WTC11 (cell line): Measurements from ENCODE around the gene NR0B2. TPM values are rescaled to one million over a fixed set of nuclear protein-coding genes. Genes with fewer than 3 reads are reported as not detected.
A peak's percentile ranks its signal among the peaks of the same experiment; 100 is the strongest.

Source experiments
- CREB1 ChIP-seq: sonication (generic); formaldehyde crosslinking; IDR thresholded peaks from 2 replicates; pipeline ENCODE4 v1.8.0; 2023; ENCODE audit warnings: mild to moderate bottlenecking, missing genetic modification reagents
- CREM ChIP-seq: sonication (generic); formaldehyde crosslinking; IDR thresholded peaks from 2 replicates; pipeline ENCODE4 v1.8.1; 2022; ENCODE audit warnings: mild to moderate bottlenecking, missing genetic modification reagents, moderate library complexity
- FOXK1 ChIP-seq: sonication (generic); formaldehyde crosslinking; IDR thresholded peaks from 2 replicates; pipeline ENCODE4 v1.8.0; 2022; ENCODE audit warnings: mild to moderate bottlenecking, moderate library complexity, missing genetic modification reagents
- FOXP1 ChIP-seq: sonication (generic); formaldehyde crosslinking; IDR thresholded peaks from 2 replicates; pipeline ENCODE4 v1.8.0; 2022; ENCODE audit warnings: missing genetic modification reagents, mild to moderate bottlenecking, moderate library complexity, borderline replicate concordance
- RELA ChIP-seq: sonication (generic); formaldehyde crosslinking; IDR thresholded peaks from 2 replicates; pipeline ENCODE4 v1.8.1; 2022; ENCODE audit warnings: missing genetic modification reagents, mild to moderate bottlenecking, borderline replicate concordance
- SMAD3 ChIP-seq: sonication (generic); formaldehyde crosslinking; IDR thresholded peaks from 2 replicates; pipeline ENCODE4 v1.8.0; 2022; ENCODE audit warnings: missing genetic modification reagents, mild to moderate bottlenecking, borderline replicate concordance
- ZNF232 ChIP-seq: sonication (generic); formaldehyde crosslinking; IDR thresholded peaks from 2 replicates; pipeline ENCODE4 v1.8.0; 2022; ENCODE audit warnings: mild to moderate bottlenecking, missing genetic modification reagents
- total RNA-seq: library from RNA; stranded (reverse); gene quantifications from 3 replicates; pipeline ENCODE4 v1.2.3, GENCODE V29; 2021
- TF ChIP-seq, protein P1 (sequence below): sonication (generic); formaldehyde crosslinking; IDR thresholded peaks from 2 replicates; pipeline ENCODE4 v1.8.1; 2023; ENCODE audit warnings: mild to moderate bottlenecking, missing genetic modification reagents, moderate library complexity
- TF ChIP-seq, protein P2 (sequence below): sonication (generic); formaldehyde crosslinking; conservative IDR thresholded peaks from 2 replicates; pipeline ENCODE4 v1.8.1; 2022; ENCODE audit warnings: mild to moderate bottlenecking, missing genetic modification reagents
- TF ChIP-seq, protein P3 (sequence below): sonication (generic); formaldehyde crosslinking; IDR thresholded peaks from 2 replicates; pipeline ENCODE4 v1.8.0; 2022; ENCODE audit warnings: mild to moderate bottlenecking, missing genetic modification reagents
- TF ChIP-seq, protein P4 (sequence below): sonication (generic); formaldehyde crosslinking; IDR thresholded peaks from 2 replicates; pipeline ENCODE4 v1.8.0; 2023; ENCODE audit warnings: mild to moderate bottlenecking, missing genetic modification reagents
- TF ChIP-seq, protein P5 (sequence below): sonication (generic); formaldehyde crosslinking; IDR thresholded peaks from 2 replicates; pipeline ENCODE4 v1.8.1; 2023; ENCODE audit warnings: mild to moderate bottlenecking, missing genetic modification reagents
- TF ChIP-seq, protein P6 (sequence below): sonication (generic); formaldehyde crosslinking; IDR thresholded peaks from 2 replicates; pipeline ENCODE4 v1.8.1; 2022; ENCODE audit warnings: mild to moderate bottlenecking, missing genetic modification reagents, moderate library complexity, borderline replicate concordance
- TF ChIP-seq, protein P7 (sequence below): fragments of 250-450 bp; sonication (Bioruptor Pico); IDR thresholded peaks from 2 replicates; pipeline ENCODE4 v1.9.0; 2021; ENCODE audit warnings: mild to moderate bottlenecking

Gene NR0B2
- total RNA-seq, 1 experiment from 2014 or later: not detected

DNA sequence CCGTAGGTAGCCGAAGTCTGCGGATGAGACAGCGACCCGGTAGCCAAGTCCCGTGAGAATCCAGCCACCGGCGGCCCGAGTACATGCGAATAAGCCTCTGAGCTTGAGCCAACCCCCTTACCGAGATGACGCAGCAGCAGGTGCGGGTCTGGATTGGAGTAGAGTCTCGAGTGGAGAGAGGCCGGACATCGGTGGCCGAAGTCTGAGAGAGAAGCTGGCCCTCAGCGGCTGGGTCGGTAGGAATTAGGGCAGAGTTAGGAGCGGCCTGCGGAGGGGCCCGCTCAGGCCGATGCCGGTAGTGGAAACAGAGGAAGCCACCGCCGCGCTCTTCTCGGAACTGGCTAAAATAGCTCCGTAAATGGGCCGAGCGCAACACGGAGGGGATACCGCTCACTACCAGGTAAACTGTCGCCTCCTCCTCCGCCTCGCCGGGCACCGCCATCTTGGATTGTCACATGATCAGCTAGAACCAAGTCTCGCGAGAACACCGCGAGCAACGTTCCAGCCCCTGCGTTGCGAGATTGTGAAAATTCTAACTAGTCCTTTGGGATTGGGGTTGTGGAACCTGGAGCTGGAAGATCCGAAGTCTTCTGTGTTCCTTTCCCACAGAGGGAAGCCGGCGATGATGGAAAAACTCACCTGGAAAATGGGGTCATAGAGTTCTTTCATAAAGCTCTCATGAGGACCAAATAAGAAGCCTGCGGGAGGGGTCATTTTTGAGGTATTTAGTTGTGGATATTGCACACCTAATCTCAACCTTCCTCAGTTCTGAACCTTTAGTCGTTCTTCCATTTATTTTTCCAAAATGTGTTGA, 13.6 kb downstream of the NR0B2 start, which contains the start of gene GPATCH3 (continued):
- TF ChIP-seq FOXP1 (CRISPR knock-in tag): peak; percentile 49; the same call in 1 of the 2 replicates
- TF ChIP-seq RELA (CRISPR knock-in tag): no peak
- TF ChIP-seq, protein P1, sequence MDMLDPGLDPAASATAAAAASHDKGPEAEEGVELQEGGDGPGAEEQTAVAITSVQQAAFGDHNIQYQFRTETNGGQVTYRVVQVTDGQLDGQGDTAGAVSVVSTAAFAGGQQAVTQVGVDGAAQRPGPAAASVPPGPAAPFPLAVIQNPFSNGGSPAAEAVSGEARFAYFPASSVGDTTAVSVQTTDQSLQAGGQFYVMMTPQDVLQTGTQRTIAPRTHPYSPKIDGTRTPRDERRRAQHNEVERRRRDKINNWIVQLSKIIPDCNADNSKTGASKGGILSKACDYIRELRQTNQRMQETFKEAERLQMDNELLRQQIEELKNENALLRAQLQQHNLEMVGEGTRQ (CRISPR knock-in tag): peak; percentile 99
- TF ChIP-seq, protein P2, sequence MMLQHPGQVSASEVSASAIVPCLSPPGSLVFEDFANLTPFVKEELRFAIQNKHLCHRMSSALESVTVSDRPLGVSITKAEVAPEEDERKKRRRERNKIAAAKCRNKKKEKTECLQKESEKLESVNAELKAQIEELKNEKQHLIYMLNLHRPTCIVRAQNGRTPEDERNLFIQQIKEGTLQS (CRISPR knock-in tag): no peak
- TF ChIP-seq, protein P3, sequence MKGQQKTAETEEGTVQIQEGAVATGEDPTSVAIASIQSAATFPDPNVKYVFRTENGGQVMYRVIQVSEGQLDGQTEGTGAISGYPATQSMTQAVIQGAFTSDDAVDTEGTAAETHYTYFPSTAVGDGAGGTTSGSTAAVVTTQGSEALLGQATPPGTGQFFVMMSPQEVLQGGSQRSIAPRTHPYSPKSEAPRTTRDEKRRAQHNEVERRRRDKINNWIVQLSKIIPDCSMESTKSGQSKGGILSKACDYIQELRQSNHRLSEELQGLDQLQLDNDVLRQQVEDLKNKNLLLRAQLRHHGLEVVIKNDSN: peak; percentile 99
- peak; percentile 67; the same call in 1 of the 2 replicates for TF ChIP-seq FOXK1 (CRISPR knock-in tag)
- TF ChIP-seq, protein P4, sequence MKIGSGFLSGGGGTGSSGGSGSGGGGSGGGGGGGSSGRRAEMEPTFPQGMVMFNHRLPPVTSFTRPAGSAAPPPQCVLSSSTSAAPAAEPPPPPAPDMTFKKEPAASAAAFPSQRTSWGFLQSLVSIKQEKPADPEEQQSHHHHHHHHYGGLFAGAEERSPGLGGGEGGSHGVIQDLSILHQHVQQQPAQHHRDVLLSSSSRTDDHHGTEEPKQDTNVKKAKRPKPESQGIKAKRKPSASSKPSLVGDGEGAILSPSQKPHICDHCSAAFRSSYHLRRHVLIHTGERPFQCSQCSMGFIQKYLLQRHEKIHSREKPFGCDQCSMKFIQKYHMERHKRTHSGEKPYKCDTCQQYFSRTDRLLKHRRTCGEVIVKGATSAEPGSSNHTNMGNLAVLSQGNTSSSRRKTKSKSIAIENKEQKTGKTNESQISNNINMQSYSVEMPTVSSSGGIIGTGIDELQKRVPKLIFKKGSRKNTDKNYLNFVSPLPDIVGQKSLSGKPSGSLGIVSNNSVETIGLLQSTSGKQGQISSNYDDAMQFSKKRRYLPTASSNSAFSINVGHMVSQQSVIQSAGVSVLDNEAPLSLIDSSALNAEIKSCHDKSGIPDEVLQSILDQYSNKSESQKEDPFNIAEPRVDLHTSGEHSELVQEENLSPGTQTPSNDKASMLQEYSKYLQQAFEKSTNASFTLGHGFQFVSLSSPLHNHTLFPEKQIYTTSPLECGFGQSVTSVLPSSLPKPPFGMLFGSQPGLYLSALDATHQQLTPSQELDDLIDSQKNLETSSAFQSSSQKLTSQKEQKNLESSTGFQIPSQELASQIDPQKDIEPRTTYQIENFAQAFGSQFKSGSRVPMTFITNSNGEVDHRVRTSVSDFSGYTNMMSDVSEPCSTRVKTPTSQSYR (CRISPR knock-in tag): no peak
- peak; percentile 84; the same call in 1 of the 2 replicates for TF ChIP-seq ZNF232 (CRISPR knock-in tag)
- TF ChIP-seq CREB1 (CRISPR knock-in tag): no peak
- TF ChIP-seq, protein P5, sequence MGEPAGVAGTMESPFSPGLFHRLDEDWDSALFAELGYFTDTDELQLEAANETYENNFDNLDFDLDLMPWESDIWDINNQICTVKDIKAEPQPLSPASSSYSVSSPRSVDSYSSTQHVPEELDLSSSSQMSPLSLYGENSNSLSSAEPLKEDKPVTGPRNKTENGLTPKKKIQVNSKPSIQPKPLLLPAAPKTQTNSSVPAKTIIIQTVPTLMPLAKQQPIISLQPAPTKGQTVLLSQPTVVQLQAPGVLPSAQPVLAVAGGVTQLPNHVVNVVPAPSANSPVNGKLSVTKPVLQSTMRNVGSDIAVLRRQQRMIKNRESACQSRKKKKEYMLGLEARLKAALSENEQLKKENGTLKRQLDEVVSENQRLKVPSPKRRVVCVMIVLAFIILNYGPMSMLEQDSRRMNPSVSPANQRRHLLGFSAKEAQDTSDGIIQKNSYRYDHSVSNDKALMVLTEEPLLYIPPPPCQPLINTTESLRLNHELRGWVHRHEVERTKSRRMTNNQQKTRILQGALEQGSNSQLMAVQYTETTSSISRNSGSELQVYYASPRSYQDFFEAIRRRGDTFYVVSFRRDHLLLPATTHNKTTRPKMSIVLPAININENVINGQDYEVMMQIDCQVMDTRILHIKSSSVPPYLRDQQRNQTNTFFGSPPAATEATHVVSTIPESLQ (CRISPR knock-in tag): no peak
- peak; percentile 69; the same call in 1 of the 2 replicates for TF ChIP-seq SMAD3 (CRISPR knock-in tag)
- TF ChIP-seq, protein P6, sequence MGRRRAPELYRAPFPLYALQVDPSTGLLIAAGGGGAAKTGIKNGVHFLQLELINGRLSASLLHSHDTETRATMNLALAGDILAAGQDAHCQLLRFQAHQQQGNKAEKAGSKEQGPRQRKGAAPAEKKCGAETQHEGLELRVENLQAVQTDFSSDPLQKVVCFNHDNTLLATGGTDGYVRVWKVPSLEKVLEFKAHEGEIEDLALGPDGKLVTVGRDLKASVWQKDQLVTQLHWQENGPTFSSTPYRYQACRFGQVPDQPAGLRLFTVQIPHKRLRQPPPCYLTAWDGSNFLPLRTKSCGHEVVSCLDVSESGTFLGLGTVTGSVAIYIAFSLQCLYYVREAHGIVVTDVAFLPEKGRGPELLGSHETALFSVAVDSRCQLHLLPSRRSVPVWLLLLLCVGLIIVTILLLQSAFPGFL (CRISPR knock-in tag): no peak
- TF ChIP-seq, protein P7, sequence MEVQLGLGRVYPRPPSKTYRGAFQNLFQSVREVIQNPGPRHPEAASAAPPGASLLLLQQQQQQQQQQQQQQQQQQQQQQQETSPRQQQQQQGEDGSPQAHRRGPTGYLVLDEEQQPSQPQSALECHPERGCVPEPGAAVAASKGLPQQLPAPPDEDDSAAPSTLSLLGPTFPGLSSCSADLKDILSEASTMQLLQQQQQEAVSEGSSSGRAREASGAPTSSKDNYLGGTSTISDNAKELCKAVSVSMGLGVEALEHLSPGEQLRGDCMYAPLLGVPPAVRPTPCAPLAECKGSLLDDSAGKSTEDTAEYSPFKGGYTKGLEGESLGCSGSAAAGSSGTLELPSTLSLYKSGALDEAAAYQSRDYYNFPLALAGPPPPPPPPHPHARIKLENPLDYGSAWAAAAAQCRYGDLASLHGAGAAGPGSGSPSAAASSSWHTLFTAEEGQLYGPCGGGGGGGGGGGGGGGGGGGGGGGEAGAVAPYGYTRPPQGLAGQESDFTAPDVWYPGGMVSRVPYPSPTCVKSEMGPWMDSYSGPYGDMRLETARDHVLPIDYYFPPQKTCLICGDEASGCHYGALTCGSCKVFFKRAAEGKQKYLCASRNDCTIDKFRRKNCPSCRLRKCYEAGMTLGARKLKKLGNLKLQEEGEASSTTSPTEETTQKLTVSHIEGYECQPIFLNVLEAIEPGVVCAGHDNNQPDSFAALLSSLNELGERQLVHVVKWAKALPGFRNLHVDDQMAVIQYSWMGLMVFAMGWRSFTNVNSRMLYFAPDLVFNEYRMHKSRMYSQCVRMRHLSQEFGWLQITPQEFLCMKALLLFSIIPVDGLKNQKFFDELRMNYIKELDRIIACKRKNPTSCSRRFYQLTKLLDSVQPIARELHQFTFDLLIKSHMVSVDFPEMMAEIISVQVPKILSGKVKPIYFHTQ (CRISPR knock-in tag): no peak
- TF ChIP-seq CREM (CRISPR knock-in tag): peak; percentile 56; the same call in 1 of the 2 replicates
